Measurements from ENCODE around the gene FXYD3. TPM values are rescaled to one million over a fixed set of nuclear protein-coding genes. Genes with fewer than 3 reads are reported as not detected.

The FXYD3 gene
- total RNA-seq, 1 experiment from 2014 or later = not detected

DNA sequence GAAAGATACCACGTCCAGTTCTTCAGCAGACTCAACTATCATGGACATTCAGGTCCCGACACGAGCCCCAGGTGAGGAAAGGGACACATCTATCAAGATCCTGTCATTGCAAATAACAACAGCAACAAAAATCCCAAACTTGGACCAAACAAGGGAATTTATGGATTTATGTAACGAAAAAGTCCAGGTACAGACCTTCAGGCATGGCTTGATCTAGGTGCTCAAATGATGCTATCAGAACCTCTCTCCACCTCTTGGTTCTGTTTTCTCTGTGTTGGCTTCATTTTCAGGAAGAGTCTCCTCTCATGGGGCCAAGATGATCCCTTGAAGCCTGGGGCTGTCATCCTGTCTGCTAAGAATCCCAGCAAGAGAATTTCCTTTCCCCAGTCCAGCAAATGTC, 41.8 kb downstream of the FXYD3 start:
- DNase-seq (ENCODE audit: low spot score) = no peak

DNA sequence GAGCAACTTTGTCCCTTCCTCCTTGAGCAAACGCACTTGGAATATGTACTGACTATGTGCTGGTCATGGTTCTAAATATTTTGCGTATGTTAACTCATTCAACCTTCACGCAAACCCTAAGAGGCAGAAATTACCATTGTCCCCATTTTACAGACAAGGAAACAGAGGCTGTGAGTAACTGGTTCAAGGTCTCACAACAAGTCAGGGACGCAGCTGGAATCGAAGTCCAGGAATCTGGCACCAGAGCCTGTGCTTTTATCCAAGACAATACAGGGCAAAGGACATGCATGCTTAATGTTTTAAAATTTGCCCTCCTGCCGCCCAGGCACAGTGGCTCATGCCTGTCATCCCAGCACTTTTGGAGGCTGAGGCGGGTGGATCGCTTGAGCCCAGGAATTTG, 44.0 kb downstream of the FXYD3 start:
- DNase-seq (ENCODE audit: low spot score) = no peak

DNA sequence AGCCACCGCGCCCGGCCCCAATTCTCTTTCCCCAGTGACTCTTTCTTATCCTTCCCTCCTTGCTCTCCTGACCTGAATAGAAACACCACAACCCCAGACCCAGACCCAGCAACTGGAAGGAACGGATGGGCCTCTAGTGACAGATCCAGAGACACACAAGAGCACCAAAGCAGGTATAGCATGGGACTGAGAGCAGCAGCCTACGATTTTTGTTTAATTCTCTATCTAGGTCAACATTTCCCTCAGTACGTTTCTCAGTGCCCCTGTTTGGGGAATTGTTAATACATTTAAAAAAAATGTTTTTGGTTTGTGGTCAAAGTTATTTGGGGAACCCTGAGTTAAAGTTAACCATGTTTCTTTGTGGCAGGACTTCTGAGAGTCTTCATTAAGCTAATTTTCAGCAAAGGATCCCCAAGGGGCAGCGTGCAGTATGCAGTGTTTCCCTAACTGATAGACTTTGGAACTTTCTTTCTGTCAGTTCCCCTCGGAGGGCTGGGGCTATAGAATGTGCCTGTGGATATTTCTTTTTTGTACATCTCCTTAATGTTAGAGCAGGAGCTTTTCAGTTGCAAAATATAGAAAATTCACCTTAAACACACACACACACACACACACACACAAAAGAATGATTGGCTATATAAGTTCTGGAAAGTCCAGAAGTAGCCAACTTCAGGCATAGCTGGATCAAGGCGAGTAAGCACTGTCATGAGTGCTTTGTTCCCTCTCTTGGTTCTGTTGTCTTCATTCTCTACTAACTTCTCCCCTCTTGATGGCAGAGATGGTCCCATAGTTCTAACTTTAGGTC, 45.2 kb downstream of the FXYD3 start:
- no peak for DNase-seq (ENCODE audit: low spot score)

DNA sequence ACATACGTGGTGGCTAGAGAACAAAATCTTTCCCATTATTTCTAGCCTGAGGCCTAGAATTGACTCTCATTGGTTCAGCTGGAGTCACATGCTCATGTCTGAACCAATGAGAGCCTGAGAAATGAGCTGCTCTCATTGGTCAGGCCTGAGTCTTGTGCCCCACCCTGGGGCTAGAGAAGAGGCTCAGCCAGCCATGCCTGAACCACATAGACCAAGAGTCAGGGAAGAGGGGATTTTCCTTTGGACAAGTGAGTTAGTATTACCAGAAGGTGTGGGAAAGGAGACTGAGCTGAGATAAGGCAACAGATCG, 45.8 kb downstream of the FXYD3 start:
- DNase-seq (ENCODE audit: low spot score) = no peak

DNA sequence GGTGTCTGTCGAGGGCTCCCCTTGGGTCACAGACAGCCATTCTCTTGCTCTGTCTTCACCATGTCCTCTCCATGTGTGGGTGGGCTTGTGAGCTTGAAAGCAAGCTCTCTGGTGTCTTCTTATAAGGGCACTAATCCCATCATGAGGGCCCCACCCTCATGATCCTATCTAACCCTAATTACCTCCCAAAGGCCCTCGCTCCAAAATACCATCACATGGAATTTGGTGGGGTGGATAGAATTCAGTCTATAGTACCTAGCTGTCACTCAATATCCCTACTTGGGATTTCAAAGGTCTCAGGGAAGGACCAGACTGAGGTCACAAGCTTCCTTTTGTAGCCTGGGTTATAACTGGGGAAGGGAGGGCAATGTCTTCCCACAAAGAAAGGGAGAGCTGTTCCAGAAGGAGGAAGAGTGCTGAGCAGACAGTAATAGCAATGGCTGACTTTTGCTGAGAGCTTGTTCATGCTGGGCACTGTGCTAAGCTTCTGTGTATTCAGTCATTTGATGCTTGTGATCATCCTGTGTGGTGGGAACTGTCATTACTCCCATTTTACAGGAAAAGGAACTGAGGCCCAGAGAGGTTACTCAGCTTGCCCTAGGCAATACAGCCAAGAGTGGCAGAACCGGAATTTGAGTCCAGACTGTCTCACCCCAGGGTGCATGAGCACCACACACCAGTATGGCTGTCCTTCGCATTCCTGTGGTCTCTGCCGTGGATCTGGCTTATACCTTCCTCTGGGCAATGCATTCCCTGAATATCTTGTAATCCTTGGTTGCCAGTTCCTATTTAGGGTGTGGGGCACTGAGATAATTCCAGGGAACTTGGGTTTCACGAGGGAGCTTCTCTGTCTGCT, 47.1 kb downstream of the FXYD3 start:
- peak; percentile 60 for DNase-seq (ENCODE audit: low spot score)

DNA sequence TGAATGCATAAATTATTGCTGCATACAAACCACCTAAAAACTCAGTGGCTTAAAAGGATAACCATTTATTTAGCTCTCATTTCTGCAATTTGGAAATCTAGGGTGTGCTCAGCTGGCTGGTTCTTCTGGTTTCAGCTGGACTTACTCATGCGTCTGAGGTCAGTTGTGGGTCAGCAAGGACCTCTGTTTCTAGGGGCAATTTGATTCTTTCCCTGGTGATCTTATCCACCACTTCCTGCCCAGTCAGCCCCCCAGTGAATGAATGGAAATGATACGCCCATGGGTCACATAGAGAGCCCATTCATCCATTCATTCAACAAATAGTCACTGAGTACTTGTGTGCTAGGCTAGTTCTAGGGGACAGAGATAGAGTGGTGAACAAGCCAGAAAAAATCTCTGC, 48.8 kb downstream of the FXYD3 start:
- no peak for DNase-seq (ENCODE audit: low spot score)

DNA sequence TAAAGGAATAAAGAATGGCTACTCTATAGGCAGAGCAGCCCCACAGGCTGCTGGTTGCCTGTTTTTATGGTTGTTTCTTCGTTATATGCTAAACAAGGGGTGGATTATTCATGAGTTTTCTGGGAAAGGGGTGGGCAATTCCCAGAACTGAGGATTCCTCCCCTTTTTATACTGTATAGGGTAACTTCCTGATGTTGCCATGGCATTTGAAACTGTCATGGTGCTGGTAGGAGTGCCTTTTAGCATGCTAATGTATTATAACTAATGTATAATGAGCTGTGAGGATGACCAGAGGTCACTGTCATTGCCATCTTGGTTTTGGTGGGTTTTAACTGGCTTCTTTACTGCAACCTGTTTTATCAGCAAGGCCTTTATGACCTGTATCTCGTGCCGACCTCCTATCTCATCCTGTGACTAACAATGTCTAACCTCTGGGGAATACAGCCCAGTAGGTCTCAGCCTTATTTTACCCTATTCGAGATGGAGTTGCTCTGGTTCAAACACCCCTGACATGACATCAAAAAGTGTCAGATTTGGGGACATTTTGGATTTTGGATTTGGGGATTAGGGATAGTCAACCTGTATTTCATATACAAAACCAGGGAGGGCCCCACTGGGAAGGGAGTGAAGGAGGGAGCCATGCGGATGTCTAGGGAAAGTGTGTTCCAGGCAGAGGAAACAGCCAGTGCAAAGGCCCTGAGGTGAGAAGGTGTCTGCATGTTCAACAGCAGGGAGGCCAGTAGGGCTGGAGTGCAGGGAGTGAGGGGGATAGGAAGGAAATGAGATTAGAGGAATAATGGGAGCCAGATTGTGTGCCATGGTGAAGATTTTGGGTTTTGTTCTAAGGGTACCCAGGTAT, 49.8 kb downstream of the FXYD3 start:
- DNase-seq (ENCODE audit: low spot score) = no peak

DNA sequence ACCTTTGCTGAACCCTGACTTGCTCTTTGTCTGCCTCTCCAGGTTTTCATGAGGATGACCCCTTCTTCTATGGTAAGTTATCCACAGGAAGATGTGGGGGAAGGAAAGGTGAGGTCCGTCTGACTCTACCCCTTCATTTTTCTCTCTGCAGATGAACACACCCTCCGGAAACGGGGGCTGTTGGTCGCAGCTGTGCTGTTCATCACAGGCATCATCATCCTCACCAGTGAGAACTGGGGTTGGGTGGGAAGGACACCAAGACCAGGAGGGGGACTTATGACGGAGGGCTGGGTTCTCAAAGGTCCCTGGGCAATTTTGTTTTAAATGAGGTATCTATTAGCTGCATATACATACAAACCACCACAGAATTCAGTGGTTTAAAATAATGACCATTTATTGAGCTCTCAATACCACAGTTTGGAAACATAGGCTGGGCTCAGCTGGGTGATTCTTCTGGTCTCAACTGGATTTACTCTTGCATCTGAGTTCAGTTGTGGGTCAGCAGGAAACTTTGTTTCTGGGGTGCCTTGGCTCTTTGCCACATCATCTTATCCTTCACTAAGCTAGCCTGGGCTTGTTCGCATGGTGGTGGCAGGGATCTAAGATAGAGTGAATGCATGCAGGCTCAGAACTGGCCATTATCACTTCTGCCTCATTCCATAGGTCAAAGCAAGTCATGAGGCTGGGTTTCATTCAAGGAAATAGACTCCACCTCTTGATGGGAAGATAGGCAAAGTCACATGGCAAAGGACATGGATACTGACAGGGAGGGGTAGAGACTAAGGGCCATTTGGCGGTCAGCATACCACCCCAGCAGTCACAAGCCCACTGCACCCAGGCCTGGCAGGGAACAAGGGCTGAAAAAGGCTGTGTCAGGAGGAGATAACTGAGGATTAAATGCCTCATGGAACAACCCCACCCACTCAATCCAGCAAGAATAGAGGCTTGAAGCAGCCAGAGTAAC, 50.8 kb downstream of the FXYD3 start:
- DNase-seq (ENCODE audit: low spot score) = no peak

DNA sequence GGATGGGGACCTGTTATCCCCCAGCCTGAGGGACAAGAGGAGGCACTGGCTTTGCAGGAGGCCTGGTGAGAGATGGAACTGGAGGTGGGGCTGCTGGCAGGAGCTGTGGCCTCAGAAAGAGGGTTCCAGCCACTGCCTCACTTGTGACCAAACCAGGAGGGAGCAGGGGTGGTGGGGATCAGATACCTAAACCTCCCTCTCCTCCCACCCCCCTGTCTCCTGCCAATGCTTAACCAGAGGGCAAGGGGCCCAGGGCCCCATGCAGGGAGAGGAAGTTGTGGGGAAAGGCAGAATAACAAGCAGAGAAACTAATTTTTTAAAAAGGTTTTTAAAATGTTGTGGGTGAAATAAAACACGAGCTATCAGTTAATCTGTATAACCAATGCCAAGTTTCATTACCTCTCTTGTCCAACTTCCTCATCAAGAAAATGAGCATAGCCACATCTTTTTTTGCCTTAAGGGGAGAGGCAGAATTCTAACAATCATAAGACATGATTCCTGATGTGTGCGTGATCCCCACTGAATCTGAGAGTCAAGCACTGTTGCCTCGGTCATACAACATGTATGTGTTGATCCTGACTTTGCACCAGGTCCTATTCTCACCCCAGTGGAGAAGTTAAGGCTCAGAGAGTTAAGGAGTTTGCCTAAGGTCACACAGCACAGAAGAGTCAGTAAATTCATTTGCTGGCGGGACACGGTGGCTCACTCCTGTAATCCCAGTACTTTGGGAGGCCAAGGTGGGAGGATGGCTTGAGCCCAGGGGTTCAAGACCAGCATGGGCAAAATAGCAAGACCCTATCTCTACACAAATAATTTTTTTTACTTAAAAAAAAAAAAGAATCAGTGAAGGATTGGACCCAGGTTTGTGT, 51.9 kb downstream of the FXYD3 start:
- no peak for DNase-seq (ENCODE audit: low spot score)

DNA sequence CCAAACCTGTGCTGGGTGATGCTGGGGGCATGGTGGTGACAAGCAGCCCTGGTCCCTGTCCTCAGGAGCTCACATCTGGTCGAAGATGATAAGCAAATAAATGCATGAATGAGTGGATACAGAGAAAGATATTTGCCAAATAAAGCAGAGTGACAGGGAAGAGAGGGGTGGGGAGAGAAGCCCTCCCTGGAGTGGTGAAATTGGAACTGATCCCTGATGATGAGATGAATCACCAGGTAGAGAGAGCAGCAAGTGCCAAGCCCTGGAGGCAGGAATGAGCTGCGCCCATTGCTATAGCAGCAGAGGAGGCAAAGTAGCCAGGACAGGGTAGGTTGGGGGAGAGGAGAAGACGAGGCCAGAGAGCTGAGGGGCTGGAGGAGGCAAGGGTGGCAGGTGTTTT, 52.6 kb downstream of the FXYD3 start:
- no peak for DNase-seq (ENCODE audit: low spot score)

DNA sequence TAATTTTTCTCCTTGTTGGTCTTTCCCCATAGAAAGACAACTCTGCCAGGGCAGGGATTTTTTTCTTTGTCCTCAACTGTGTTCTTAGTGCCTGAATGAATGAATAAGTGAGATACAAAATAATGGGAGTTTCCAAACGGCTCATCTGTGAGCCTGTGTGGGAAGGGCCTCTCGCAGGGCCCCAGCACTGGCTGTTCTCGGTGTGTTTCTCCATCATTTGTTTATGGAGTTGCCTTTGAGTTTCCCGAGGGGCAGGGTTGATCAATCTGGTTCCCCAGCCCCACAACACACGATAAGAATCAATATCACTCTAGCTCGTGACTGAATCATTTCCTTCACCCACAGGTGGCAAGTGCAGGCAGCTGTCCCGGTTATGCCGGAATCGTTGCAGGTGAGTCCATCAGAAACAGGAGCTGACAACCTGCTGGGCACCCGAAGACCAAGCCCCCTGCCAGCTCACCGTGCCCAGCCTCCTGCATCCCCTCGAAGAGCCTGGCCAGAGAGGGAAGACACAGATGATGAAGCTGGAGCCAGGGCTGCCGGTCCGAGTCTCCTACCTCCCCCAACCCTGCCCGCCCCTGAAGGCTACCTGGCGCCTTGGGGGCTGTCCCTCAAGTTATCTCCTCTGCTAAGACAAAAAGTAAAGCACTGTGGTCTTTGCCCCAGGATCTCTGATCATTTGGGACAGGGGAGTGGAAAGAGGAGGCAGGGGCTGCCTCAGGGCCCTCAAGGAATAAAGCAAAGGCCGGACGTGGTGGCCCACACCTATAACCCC, 53.8 kb downstream of the FXYD3 start:
- DNase-seq (ENCODE audit: low spot score) = no peak

DNA sequence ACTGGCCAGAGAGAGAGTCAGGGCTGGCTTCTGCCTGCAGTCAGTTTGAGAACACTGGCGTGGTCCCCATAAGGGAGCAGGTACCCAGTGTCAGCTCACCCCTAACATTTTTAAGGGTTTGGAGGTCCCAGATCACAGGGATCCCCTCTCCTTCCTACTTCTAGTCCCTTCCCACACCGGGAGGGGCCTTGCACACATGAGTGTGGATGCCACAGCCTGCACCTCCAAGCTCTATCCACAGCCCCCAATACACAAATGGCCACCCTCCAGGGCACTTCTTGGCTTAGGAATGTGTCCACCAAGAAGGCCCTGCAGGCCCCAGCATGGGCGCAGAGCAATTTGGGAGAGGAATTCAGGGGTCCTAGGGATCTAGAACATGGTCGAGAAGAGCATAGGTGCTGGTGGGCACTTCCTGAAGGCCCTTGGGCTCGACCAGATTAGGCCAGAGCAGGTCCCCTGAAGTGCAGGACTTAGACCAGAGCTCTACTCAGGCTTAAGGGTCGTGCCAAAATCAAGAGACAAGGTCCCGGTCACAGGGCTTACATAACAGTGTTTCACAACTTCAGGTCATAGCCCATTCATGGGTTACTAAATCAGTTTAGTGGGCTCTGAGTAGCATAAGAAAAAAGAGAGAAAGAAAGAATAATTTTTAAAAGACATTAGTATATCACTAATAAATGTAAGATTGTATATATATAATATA, 54.9 kb downstream of the FXYD3 start:
- peak; percentile 5 for DNase-seq (ENCODE audit: low spot score)

DNA sequence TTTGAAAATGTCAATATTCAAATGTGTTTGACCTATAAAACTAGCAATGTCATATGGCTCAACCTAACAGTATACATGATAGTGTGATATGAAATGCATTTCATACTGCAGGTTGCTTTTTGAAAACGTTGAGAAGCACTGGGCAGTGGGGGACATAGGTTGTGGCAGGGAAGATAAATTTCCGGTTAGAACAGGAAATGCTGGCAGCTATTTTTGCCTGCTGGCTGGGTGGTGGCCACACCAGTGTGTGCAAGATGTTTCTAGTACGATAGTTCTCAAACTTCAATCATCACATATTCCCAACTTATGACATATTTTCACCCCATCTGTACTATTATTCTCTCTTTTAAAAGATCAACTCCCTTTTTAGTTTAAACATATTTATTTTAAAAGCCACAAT, 56.1 kb downstream of the FXYD3 start:
- no peak for DNase-seq (ENCODE audit: low spot score)

Other genes with a start within 250 kb of the FXYD3 start
- gene ZNF30, start 188.9 kb upstream of the FXYD3 start, total RNA-seq (2014; rRNA removed; shearing (Covaris generic)) = 2.8 and 3.7 TPM in 2 replicates
- gene ZNF792, start 151.6 kb upstream of the FXYD3 start, total RNA-seq (2014; rRNA removed; shearing (Covaris generic)) = 6.3 and 7.6 TPM in 2 replicates
- 21.3 and 22.0 TPM in 2 replicates for gene GRAMD1A, start 115.5 kb upstream of the FXYD3 start, total RNA-seq (2014; rRNA removed; shearing (Covaris generic))
- gene SCN1B, start 85.4 kb upstream of the FXYD3 start, total RNA-seq (2014; rRNA removed; shearing (Covaris generic)) = 9.3 and 9.5 TPM in 2 replicates
- not detected in 2 replicates for gene HPN, start 74.1 kb upstream of the FXYD3 start, total RNA-seq (2014; rRNA removed; shearing (Covaris generic))
- not detected in 2 replicates for gene LGI4, start 19.2 kb downstream of the FXYD3 start, total RNA-seq (2014; rRNA removed; shearing (Covaris generic))
- not detected in 2 replicates for gene FXYD1, start 23.0 kb downstream of the FXYD3 start, total RNA-seq (2014; rRNA removed; shearing (Covaris generic))
- gene FXYD7, start 27.4 kb downstream of the FXYD3 start, total RNA-seq (2014; rRNA removed; shearing (Covaris generic)) = 0.14 TPM in 1 of 2 replicates, not detected in the other
- 173 and 209 TPM in 2 replicates for gene FXYD5, start 38.9 kb downstream of the FXYD3 start, total RNA-seq (2014; rRNA removed; shearing (Covaris generic))
- gene FAM187B, start 112.9 kb downstream of the FXYD3 start, total RNA-seq (2014; rRNA removed; shearing (Covaris generic)) = not detected in 2 replicates
- 1.1 and 1.7 TPM in 2 replicates for gene LSR, start 133.2 kb downstream of the FXYD3 start, total RNA-seq (2014; rRNA removed; shearing (Covaris generic))
- gene USF2, start 153.1 kb downstream of the FXYD3 start, total RNA-seq (2014; rRNA removed; shearing (Covaris generic)) = 64.0 and 65.0 TPM in 2 replicates
- 0.15 TPM in 1 of 2 replicates, not detected in the other for gene HAMP, start 166.7 kb downstream of the FXYD3 start, total RNA-seq (2014; rRNA removed; shearing (Covaris generic))
- gene MAG, start 176.3 kb downstream of the FXYD3 start, total RNA-seq (2014; rRNA removed; shearing (Covaris generic)) = 0.43 TPM in 1 of 2 replicates, not detected in the other
- gene CD22, start 213.4 kb downstream of the FXYD3 start, total RNA-seq (2014; rRNA removed; shearing (Covaris generic)) = 1.9 and 6.1 TPM in 2 replicates
- not detected in 2 replicates for gene FFAR1, start 232.1 kb downstream of the FXYD3 start, total RNA-seq (2014; rRNA removed; shearing (Covaris generic))
- gene FFAR3, start 242.6 kb downstream of the FXYD3 start, total RNA-seq (2014; rRNA removed; shearing (Covaris generic)) = 0.21 TPM in 1 of 2 replicates, not detected in the other

Data from H4 (cell line).